SK-N-SH (cell line): ENCODE results near the gene TAS2R50.

Experiments used
- TEAD4 ChIP-seq: IDR thresholded peaks from 2 replicates; pipeline ENCODE4 v1.4.0; 2012; ENCODE audit warnings: mild to moderate bottlenecking, borderline replicate concordance; ENCODE audit not compliant: insufficient read depth
- YY1 ChIP-seq: IDR thresholded peaks from 2 replicates; pipeline ENCODE4 v1.4.0; 2012; ENCODE audit warnings: low read depth, mild to moderate bottlenecking
- TF ChIP-seq, protein P1 (sequence below): IDR thresholded peaks from 2 replicates; pipeline ENCODE4 v1.4.0; 2012; ENCODE audit warnings: low read depth, borderline replicate concordance

DNA sequence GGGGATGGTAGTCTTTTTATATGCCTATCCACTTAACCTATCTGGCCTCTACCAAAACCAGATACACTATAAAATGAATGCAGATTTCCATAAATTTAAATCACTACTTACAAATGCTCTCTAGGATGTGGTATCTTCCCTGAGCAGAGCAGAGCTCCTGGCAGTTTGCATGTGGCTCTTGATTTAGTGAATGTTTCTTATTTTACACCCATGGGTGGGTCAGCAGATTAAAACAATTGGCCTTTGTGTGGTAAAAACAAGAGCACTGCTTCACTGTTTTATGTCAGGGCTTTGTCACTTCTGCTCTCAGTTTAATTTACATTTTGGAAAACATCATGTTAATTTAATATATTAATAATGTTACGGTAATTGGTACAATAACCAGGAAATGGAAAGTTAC is 30.2 kb upstream of the TAS2R50 start:
- TF ChIP-seq, protein P1, sequence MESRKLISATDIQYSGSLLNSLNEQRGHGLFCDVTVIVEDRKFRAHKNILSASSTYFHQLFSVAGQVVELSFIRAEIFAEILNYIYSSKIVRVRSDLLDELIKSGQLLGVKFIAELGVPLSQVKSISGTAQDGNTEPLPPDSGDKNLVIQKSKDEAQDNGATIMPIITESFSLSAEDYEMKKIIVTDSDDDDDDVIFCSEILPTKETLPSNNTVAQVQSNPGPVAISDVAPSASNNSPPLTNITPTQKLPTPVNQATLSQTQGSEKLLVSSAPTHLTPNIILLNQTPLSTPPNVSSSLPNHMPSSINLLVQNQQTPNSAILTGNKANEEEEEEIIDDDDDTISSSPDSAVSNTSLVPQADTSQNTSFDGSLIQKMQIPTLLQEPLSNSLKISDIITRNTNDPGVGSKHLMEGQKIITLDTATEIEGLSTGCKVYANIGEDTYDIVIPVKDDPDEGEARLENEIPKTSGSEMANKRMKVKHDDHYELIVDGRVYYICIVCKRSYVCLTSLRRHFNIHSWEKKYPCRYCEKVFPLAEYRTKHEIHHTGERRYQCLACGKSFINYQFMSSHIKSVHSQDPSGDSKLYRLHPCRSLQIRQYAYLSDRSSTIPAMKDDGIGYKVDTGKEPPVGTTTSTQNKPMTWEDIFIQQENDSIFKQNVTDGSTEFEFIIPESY, result no peak
- TF ChIP-seq TEAD4 (no peak), YY1 (no peak)
